HG03520 (cell line): Measurements from ENCODE around the gene MMEL1.

Experiments
- ATAC-seq: cut with Tn5 transposase; IDR thresholded peaks from one replicate; pipeline ENCODE4 v1.9.1; 2021; ENCODE audit warnings: mild to moderate bottlenecking, moderate library complexity; ENCODE audit not compliant: unreplicated experiment

Gene MMEL1

GRCh38 chr1:2643414-2644077, 10.7 kb upstream of the MMEL1 start:
- ATAC-seq, result no peak

- ATAC-seq, result peak; percentile 76
These were observed 10.0 kb upstream of the MMEL1 start for GRCh38 chr1:2642560-2643413.

- ATAC-seq, result no peak
These were observed 9.3 kb upstream of the MMEL1 start for GRCh38 chr1:2642131-2642559.

GRCh38 chr1:2641381-2642130, 8.7 kb upstream of the MMEL1 start:
- no peak for ATAC-seq

GRCh38 chr1:2640626-2641025, 7.8 kb upstream of the MMEL1 start:
- no peak for ATAC-seq

GRCh38 chr1:2639607-2640521, 7.0 kb upstream of the MMEL1 start:
- no peak for ATAC-seq

- no peak for ATAC-seq
These were observed 6.4 kb upstream of the MMEL1 start for GRCh38 chr1:2639203-2639602.

- no peak for ATAC-seq
These were observed 5.8 kb upstream of the MMEL1 start for GRCh38 chr1:2638466-2639115.

GRCh38 chr1:2637442-2638145, 4.8 kb upstream of the MMEL1 start:
- no peak for ATAC-seq

GRCh38 chr1:2636733-2637132, 3.9 kb upstream of the MMEL1 start:
- ATAC-seq, result no peak

GRCh38 chr1:2635361-2636010, 2.7 kb upstream of the MMEL1 start:
- no peak for ATAC-seq

GRCh38 chr1:2633936-2634491, 1.2 kb upstream of the MMEL1 start:
- no peak for ATAC-seq

GRCh38 chr1:2633366-2633935, 635 bp upstream of the MMEL1 start:
- ATAC-seq, result no peak

- ATAC-seq, result no peak
These were observed 775 bp downstream of the MMEL1 start for GRCh38 chr1:2632051-2632430.

GRCh38 chr1:2631136-2632050, 1.4 kb downstream of the MMEL1 start:
- no peak for ATAC-seq

GRCh38 chr1:2630498-2631135, 2.2 kb downstream of the MMEL1 start:
- ATAC-seq, result no peak
